Measurements from ENCODE around the gene CCNT2.
"Not testable (repeated sequence)": the region's sequence is repeated elsewhere in the genome, so short reads cannot be mapped to it uniquely, and the experiment has no call there.

CCNT2 gene

GRCh38 chr2:134950886-134951285 is 32.3 kb downstream of the CCNT2 start:
- H3K27ac ChIP-seq: no peak overlapping the region
- DNase-seq (ENCODE audit: low spot score): no peak
- no peak overlapping the region for H3K4me3 ChIP-seq
- TF ChIP-seq CTCF (IDR thresholded peaks at IDR 0.05): no peak

GRCh38 chr2:134952608-134953007 is 34.0 kb downstream of the CCNT2 start:
- H3K27ac ChIP-seq: no peak overlapping the region
- H3K4me3 ChIP-seq: no peak overlapping the region
- no peak for TF ChIP-seq CTCF (IDR thresholded peaks at IDR 0.05)
- DNase-seq (ENCODE audit: low spot score): no peak

- H3K4me3 ChIP-seq: no peak overlapping the region
- no peak for TF ChIP-seq CTCF (IDR thresholded peaks at IDR 0.05)
- H3K27ac ChIP-seq: no peak overlapping the region
- DNase-seq (ENCODE audit: low spot score): no peak
Measured at GRCh38 chr2:134954065-134954464, 35.4 kb downstream of the CCNT2 start.

- Histone ChIP-seq H3K27ac (no peak overlapping the region), H3K4me3 (no peak overlapping the region)
- no peak for TF ChIP-seq CTCF (IDR thresholded peaks at IDR 0.05)
- no peak for DNase-seq (ENCODE audit: low spot score)
Measured at GRCh38 chr2:134955744-134956143, 37.1 kb downstream of the CCNT2 start.

DNA sequence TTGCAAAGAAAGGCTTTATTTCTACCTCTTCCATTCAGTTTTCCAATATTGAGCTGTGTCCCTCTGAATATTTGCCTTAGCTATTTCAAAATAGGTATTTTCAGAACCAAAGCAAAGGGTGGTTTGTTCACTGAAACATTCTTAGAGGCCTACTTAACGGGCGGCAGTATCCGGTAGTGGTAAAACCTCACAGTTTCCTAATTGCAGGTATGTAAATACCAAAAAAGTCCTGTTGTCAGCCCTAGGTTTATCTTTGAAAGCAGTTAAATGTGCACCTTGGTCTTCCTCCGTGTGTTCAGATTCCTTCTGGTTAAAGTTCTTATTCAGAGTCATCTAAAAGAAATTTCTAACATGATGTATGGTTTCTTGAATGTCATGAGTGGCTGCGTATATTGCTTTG is 38.9 kb downstream of the CCNT2 start:
- Histone ChIP-seq H3K4me3 (no peak overlapping the region), H3K27ac (no peak overlapping the region)
- no peak for DNase-seq (ENCODE audit: low spot score)
- TF ChIP-seq CTCF (IDR thresholded peaks at IDR 0.05): no peak

- not testable (repeated sequence) for H3K27ac ChIP-seq; DNase-seq (ENCODE audit: low spot score); H3K4me3 ChIP-seq
Measured at GRCh38 chr2:134967166-134967565, 48.5 kb downstream of the CCNT2 start.

- H3K4me3 ChIP-seq: no peak overlapping the region
Measured at GRCh38 chr2:134973241-134974138, 54.9 kb downstream of the CCNT2 start.

More at GRCh38 chr2:134973241-134974138, 54.9 kb downstream of the CCNT2 start:
- TF ChIP-seq CTCF (IDR thresholded peaks at IDR 0.05): no peak
- no peak overlapping the region for H3K27ac ChIP-seq
- DNase-seq (ENCODE audit: low spot score): no peak

Measured in coronary artery (tissue), 2 donors.